Non-pigmented ciliary epithelial cell (primary cell): ENCODE measurements around the gene PCYT2.

ENCODE experiments used
- DNase-seq: peaks from one replicate; pipeline ENCODE4 v3.0.0-alpha.2; 2010; ENCODE audit warnings: low read depth

Gene PCYT2

DNA sequence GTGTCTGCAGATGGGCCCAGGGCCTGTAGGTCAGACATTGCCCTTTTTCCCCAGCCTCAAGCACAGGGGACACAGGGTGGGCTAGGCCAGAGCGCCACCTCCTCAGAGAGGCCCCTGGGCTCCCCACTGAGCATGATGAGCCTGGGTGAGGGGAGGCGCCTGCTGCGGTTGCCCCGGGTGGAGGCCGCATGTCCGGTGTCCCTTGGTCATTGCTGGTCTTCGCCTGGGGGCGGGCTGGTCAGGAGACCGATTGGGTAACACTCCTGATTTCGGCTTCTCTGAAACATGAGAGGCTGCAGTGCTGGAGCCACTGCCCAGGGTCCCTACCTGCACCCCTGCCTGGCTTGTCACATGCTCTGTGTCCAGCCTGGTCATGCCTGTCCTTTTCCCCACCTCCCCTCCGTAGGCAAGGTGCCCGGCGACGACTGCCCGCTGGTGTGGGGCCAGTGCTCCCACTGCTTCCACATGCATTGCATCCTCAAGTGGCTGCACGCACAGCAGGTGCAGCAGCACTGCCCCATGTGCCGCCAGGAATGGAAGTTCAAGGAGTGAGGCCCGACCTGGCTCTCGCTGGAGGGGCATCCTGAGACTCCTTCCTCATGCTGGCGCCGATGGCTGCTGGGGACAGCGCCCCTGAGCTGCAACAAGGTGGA, 11.6 kb downstream of the PCYT2 start:
- DNase-seq = no peak

DNA sequence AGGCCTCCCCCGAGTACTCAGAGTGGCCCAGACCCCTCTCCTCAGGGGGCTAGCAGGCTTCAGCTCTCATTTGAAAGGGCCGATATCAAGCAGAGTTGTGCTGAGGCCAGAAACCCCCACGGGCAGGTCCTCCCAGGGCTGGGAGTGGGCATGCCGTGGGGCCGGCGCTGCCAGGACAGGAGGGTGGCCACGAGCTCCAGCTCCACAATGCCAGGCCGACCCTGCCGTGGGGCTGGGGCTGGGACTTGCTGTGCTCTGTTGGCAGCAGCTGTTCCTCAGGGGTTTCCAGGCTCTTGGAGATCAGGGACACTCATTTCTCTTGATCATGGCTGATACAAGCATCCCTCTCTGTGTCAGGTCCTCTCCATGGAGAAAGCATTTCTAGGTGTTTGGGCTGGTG, 12.3 kb downstream of the PCYT2 start:
- DNase-seq = no peak

DNA sequence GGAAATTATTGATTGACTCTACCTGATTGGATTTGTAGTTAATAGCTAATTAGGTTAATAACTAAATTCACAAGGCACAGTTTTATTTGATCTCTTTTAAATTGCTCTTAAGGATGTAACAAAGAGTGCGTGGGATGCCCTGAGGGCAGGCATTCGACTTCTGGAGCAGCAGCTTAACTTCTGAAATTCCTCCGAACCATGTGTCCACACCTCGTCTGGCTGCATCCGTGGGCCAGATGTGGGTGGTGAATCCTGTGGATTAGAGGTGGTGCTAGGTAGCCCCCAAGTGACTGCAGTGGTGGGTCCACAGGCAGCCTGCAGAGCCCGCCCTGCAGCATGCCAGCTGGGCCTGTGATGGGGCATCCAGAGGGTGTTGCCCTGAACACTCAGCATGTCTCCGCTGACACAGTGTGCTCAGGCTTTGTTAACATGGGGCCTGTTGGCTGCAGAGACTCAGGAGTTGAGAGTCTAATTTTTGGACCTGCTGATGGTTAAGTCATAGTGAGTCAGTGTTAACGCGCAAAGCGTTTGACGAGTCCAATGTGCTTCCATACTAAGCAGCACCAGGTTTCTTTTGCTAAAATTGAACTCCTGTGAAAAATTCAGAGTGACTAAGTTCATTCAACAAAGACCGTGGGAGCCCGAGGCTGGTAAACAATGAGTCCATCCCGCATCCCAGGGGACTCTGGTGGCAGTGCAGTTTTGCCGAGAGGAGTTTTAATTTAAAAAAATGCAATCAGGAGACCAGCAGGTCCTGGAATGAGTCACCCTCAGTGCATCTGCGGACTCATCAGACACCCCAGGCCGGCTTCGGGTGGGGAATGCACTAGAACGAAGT, 13.0 kb downstream of the PCYT2 start:
- peak; percentile 82 for DNase-seq

- DNase-seq = no peak
Observed at GRCh38 chr17:81895400-81895799, 15.8 kb downstream of the PCYT2 start.

- DNase-seq = no peak
Observed at GRCh38 chr17:81891303-81891552, 20.0 kb downstream of the PCYT2 start.

- no peak for DNase-seq
Observed at GRCh38 chr17:81890447-81891302, 20.5 kb downstream of the PCYT2 start.

GRCh38 chr17:81889602-81890001, 21.6 kb downstream of the PCYT2 start:
- DNase-seq = no peak

DNA sequence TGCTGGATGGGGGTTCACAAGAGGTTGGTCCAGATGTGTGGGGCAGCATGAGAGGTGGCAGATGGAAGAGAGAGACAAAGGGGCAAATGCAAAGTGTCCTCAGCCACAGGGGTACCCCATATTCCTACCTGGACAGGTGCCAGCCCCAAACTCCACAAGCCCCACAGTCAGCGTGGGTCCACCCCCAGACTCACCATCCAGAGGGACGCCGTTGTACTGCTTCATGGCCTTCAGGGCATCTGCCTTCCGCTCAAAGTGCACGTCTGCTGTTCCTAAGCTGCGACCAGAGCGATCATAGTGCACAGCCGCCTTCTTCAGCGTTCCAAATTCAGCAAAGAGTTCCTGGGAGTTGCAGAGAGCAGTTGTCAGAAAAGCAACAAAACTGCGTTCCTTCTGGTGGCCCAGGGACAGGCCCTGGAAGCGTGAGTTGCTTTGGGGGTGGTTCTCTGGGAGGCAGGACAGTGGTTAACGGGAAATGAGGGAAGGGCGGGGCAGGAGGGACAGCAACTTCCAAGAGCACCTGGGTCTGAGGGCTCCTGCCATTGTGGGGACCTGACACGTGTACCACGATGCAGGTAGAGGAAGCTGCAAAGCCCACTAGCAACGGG, 22.1 kb downstream of the PCYT2 start:
- DNase-seq = no peak

- no peak for DNase-seq
Observed at GRCh38 chr17:81888105-81888987, 22.9 kb downstream of the PCYT2 start.

DNA sequence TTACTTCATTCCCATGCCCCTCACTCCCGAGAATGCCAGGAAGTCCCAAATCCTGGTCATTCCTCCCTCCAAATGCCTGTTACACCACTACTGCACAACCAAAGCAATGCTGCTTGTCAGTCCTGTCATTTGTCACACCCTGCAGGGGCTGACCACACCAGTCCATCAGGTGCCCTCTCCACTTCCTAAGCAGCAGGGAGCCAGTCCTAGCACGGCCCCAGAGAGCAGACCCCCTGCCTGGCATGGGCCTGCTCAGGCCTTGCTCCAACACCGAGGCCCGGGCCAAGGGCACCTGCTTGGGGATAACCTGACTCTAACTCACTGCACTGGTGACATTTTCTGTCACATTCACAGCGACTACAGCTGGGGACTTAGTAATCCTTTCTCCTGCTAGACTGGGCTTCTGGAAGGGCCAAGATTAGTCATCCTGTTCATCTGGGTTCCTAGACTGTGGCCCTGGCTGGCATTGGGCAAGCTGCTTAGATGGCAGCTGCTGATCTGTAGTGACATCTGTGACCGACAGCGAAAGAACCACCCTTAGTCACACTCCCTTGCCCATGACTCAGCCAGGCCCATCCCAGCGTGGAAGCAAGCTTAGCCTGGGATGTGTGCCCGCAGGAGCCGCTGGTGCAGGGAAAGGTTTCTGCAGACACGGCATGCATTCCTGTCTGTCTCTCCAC, 25.2 kb downstream of the PCYT2 start:
- DNase-seq = no peak

- no peak for DNase-seq
Observed at GRCh38 chr17:81885454-81885853, 25.7 kb downstream of the PCYT2 start.

DNA sequence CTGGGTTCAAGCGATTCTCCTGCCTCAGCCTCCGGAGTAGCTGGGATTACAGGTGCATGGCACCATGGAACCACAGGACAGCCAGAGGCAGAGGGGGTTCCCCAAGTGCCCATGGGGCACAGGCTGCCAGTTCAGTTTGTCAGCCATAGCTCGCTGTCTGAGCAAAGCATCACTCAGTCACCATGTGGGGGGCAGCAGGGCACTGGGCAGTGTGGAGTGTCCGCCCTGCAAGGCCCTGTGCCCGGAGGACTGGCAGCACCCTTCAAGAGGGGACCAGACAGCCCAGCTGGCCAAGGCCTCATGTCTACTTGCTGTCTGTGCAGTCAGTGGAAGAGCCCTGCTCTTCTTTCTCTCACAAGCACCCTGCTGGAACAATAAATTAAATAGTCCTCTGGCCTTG, 26.2 kb downstream of the PCYT2 start:
- no peak for DNase-seq

DNA sequence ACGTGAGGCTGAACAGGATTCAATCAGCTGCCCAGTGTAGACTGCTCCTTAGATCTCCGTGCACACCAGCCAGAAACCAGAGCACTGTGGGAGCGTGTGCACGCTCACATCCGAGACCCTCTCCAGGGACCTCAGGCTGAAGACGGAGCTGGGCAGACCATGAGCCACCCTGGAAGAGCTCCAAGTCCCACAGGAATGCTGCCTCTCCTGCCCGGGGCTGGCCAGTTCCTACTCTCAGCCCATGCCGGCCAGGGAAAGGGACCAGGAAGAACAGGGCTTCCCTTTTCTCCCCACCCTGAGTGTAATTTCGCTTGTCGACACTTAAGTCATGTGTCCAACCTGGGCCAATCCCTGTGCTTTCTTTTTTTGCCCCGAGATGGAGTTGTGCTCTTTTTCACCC, 26.7 kb downstream of the PCYT2 start:
- DNase-seq = no peak

DNA sequence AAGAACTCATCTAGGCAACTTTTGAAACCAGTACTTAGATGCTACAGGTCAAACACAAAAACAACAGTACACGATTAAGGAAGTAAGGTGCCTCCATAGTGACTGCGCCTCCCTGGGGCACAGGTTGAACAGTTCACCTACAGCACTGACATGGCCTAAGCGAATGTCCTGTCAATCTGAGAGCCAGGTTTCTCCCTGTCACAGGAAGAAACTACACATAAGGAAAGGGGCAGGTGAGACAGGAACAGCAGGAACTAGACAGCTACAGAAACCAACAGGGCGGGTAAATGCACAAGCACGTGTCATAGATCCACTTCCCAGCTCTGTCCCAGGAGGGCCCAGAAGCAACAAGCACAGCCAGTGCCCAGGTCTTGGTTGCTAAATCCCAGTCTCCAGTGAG, 32.1 kb downstream of the PCYT2 start:
- no peak for DNase-seq

DNA sequence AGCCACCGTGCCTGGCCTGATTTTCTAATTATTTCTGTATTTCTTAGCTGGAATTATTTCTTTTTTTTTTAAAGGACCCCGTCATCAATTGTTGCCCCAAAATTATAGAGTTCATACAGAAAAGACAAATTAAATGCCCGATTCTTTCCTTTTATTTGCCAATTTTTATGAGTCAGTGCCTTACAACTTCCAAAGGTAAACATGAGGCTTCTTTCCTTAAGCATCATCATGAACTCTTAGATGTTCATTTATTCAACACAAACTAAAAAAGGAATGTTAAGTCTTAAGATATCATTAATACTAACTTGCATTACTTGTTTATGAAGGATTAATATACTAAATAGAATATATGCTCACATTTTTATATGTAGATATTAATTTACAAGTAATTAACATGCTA, 32.9 kb downstream of the PCYT2 start:
- no peak for DNase-seq

DNA sequence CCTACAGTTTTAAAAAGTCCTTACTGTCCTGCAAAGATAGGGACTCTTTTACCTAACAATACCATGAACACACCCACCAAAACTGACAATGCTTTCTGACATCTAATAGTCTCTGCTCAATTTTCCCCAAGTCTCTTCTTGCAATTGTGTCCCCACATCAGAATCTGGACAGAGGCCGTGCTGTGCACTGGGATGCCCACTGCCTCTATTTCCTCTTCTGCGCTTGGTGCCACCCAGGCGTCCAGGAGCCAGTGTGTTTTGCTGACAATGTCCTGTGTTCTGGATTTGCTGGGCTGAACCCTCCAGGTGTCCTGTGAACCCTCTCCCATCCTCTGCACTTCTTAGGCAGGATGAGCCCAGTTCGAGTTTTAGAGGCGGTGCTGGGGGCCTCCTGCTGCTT, 33.6 kb downstream of the PCYT2 start:
- no peak for DNase-seq

DNA sequence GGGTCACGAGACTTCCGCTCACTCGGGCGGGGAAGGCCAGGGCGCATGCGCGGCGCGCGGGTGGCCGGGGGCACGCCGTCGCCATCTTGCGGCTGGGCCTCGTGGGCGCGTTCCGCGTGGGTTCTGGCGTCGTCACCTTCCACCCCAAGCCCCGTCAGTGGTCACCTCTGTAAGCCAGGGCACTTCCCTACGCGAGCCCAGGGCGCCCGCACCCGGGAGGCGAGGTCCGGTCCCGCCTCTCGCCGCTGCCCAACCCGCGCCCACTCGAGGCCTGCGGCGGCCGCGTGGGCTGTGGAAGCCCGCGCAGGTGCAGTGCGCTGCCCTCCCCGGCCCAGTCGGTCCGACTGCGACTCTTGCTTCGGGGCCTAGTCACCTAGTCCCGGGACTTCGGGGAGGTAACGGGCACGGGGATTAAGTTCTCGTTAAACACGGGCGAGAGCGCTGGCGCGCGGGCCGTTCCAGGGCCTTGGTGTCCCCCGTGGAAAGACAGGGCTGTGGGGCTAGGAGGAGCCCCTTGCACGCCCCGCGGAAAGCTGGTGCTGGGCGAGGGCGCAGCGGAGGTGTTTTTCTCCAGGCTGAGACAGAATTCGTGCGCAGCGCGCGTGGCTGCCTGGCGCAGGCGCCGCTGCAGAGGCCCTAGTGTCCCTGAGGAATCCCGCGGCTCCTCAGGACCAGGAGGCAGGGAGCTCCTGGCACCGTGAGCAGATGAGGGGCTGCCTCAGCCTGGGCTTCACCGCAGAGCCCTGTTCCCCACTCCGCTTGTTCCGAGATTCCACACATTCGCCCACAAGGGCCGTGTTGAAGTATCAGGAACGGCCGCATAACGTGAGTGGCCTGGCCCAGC, 39.6 kb downstream of the PCYT2 start:
- no peak for DNase-seq

- DNase-seq = no peak
Observed at GRCh38 chr17:81870981-81871386, 40.2 kb downstream of the PCYT2 start, which contains the start of gene ARHGDIA. Gene ARHGDIA (minus strand): TSS chr17:81871337. CDS start chr17:81869930, 1,407 bp downstream.

- DNase-seq = no peak
Observed at GRCh38 chr17:81870131-81870980, 40.8 kb downstream of the PCYT2 start.
